GM23248 (cell line): ENCODE data around the gene BATF.

Source experiments
- EZH2 ChIP-seq: fragments of 200-600 bp; sonication (generic); IDR thresholded peaks from 2 replicates; pipeline ENCODE4 v1.6.1; 2018; ENCODE audit warnings: antibody characterized with exemption, mild to moderate bottlenecking; ENCODE audit not compliant: insufficient read depth, poor library complexity, severe bottlenecking
- EZH2phosphoT487 ChIP-seq: fragments of 200-600 bp; sonication (generic); IDR thresholded peaks from 2 replicates; pipeline ENCODE4 v1.6.1; 2018; ENCODE audit warnings: antibody characterized with exemption, moderate library complexity, mild to moderate bottlenecking, low read depth; ENCODE audit not compliant: insufficient read depth

DNA sequence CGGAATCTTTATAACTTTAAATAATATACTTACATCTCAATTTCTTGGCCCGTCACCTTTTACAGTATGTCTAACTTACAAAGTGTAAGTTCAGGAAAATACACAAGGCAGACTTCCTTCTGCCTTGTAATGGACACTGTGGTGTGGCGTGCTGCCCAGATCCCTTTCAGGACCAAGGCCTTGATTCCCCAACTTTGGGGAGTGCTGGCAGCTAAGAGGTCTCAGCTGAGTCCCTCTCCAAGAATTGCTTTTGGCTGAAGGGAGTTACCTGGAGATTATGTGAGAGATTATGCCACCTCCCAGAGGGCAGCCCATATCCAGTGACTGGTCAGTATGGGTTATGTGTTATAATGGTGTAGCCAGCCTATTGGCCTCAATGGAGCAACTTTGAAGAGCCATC is 21.2 kb upstream of the BATF start:
- TF ChIP-seq EZH2 (no peak), EZH2phosphoT487 (no peak)
